ENCODE data around the gene SULT1E1.

- TF ChIP-seq CTCF (optimal IDR thresholded peaks at IDR 0.05 in 1 of 3, IDR thresholded peaks at IDR 0.05 in 1 of 3, conservative IDR thresholded peaks at IDR 0.05 in 1 of 3; ENCODE audit: extremely low read depth in 1 of 3, insufficient read depth in 2 of 3, low read length in 3 of 3) (no peak), EZH2 (IDR thresholded peaks at IDR 0.05; ENCODE audit: low read length) (no peak)
Measured at GRCh38 chr4:69894721-69895120, 34.8 kb upstream of the SULT1E1 start.

Data from keratinocyte (primary cell).